ENCODE results near the gene RSPO3. TPM values are rescaled to one million over a fixed set of nuclear protein-coding genes. Genes with fewer than 3 reads are reported as not detected.

RSPO3 gene
- polyA plus RNA-seq, 3 donors, result 5.9 to 21.1 (median 15.2) TPM

DNA sequence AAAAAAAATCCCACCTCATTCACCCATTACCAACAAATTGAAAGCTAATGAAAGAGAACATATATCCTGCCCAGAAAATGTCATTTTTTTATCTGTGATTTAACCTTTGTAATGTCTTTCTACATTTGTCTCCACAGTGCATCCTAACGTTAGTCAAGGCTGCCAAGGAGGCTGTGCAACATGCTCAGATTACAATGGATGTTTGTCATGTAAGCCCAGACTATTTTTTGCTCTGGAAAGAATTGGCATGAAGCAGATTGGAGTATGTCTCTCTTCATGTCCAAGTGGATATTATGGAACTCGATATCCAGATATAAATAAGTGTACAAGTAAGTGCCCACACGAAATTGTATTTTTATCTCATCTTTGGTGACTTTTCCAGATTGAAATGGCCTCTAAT, 30.0 kb downstream of the RSPO3 start:
- DNase-seq, result no peak

GRCh38 chr6:127154509-127154908, 36.0 kb downstream of the RSPO3 start:
- no peak for DNase-seq

GRCh38 chr6:127160484-127160883, 42.0 kb downstream of the RSPO3 start:
- no peak for DNase-seq

GRCh38 chr6:127162836-127163235, 44.4 kb downstream of the RSPO3 start:
- no peak for DNase-seq

- DNase-seq, result no peak
These were observed 45.6 kb downstream of the RSPO3 start for GRCh38 chr6:127164036-127164435.

DNA sequence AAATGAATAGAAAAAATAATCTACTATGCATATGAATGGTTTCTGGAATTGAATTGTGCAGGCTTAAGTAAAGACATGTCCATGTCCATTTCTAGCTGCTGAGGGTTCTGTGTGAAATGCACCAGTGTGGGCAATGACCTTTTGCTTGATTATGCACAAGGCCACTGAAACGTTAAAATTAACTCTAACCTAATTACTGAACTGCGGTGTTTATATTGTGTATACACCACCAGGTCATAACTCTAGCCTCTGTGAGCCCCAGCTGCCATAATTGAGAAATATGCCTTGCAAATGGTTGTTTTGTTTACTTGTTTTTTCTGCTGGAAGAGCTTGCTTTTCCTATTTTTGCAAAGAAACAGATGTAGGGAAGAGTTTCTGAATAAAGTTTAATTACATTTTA, 46.1 kb downstream of the RSPO3 start:
- no peak for DNase-seq

DNA sequence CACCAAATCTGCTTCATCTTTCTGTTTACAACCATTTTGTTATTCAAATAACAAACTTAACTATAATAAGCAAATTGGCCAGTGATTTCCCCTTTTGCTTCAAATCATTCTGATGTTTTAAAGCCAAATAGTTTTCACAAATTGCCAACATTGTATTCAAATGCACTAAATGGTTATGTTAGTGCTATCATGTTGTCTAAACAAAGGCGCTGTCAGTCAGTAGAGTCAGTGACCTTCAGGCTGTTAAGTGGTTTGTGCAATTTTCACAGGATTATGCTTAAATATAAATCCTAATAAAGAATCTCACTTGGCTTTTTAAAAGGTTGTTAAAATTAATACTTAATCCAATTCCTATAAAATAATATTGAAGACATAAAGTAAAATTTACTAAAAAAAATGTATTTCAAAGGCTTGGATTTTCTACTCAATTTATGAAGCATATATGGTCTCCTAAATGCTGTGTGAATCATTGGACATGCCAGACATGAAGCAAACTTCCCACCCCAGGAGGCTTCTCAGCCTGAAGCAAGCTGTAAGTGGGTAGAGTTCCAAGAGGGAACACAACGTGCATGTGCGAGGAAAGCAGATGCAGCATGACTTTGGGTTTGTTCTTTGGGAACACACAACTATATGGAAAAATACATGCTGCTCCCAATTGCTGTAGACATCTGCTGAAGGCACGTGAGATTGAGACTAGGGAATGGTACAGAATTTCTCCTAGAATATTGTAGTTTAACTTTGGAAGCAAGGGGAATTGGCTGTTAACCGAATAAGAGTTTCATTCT, 54.9 kb downstream of the RSPO3 start:
- no peak for DNase-seq

DNA sequence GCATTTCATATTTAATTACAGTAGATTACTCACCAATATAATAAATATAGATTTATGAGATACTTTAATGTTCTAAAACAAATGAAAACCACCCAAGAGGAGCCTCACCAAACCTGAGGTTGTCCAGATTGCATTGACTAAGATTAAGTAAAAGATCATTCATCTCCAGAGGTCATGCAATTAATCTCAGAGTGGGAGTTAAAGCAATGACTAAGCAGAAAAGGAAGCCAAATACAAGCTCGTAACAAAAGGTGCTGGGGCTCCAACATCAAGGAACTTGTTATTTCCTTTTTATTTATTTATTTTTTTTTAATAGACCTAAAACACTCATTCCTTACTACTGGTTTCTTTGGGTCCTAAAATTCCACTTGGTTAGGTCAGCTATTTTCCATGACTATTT, 57.7 kb downstream of the RSPO3 start:
- peak; percentile 15 for DNase-seq

DNA sequence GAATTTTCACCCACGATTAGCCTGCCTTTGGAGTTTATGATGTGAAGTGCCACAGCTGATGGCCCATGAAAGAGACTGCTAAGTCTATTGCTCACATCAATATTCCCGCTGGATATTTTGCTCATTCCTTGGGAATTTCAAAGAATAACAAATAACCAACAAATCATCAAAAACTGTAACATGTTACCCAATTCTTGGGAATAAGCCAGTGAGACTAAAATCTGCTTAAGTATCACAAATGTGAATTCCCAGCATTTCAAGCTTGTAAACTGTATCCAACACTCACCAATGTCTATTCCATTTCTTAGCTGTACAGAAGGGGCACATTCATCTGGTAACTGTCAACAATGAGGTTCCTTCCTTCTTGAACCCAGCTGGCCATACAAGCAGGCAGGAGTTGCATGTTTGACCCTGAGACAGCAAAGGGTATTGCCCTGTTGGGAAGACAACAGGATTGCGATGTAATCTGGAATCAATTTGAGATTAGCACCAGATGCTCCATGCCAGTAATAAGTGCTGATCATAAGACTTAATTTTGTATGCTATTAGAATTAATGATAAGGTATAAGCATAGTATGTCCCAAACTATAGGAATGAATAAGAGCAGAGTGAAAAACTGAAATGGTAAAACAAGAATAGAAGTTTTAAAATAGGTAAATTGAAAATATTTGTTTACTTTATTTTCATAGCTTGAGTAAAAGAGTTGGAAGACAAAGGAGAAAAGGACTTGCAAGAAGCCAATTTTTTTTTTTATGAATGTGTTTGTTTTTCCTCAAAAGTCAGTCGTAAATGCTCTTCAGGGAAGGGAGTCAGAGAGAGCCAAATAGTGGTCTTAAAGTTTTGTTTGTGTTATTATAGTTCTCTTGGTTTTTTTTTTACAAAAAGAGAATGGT, 58.8 kb downstream of the RSPO3 start:
- no peak for DNase-seq

- DNase-seq, result no peak
These were observed 59.4 kb downstream of the RSPO3 start for GRCh38 chr6:127177923-127178231.

GRCh38 chr6:127178746-127179145, 60.3 kb downstream of the RSPO3 start:
- no peak for DNase-seq

GRCh38 chr6:127180426-127180825, 62.0 kb downstream of the RSPO3 start:
- DNase-seq, result no peak

GRCh38 chr6:127182501-127182900, 64.0 kb downstream of the RSPO3 start:
- no peak for DNase-seq

GRCh38 chr6:127185437-127185995, 67.0 kb downstream of the RSPO3 start:
- no peak for DNase-seq

GRCh38 chr6:127186889-127187288, 68.4 kb downstream of the RSPO3 start:
- DNase-seq, result no peak

- DNase-seq, result no peak
These were observed 70.3 kb downstream of the RSPO3 start for GRCh38 chr6:127188744-127189143.

GRCh38 chr6:127190552-127190951, 72.1 kb downstream of the RSPO3 start:
- no peak for DNase-seq

DNA sequence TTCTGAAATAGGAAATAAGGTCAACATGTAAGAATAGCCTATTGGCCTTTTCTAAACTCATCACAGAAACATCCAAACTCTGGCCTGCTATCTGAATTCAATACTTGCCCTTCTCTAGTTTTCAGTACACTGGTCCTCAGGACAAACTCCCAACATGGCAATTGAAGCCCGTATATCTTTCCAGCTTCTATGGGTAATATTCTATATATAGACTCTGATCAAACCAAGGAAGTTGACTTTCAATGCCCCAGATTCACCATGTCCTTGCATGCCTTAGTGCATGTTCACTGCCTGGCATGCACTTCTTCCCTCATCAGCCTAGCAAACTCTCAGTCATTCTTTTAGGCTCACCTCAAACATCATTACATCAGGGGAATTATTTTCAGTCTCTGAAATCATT, 73.2 kb downstream of the RSPO3 start:
- no peak for DNase-seq

- DNase-seq, result no peak
These were observed 74.6 kb downstream of the RSPO3 start for GRCh38 chr6:127192911-127193541.

GRCh38 chr6:127195833-127196232, 77.4 kb downstream of the RSPO3 start:
- DNase-seq, result no peak

DNA sequence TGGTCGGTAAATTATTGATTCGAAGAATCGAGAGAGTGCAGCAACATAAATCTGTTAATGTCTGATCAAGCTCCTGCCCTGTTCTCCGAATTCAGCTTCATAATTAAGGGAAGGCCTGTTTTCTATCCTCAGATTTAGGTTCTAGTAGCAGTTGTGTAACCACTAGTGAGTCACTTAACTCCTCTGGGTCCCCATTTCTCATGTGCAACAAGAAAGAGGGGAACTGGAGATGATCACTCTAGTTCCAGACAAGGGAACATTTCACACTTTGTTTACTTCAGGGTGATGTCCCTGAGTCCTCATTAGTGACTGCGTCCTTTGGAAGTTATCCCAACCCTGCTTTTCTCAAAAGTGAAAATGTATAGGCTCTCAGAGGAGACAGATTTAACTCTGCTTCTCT, 80.1 kb downstream of the RSPO3 start:
- no peak for DNase-seq

DNA sequence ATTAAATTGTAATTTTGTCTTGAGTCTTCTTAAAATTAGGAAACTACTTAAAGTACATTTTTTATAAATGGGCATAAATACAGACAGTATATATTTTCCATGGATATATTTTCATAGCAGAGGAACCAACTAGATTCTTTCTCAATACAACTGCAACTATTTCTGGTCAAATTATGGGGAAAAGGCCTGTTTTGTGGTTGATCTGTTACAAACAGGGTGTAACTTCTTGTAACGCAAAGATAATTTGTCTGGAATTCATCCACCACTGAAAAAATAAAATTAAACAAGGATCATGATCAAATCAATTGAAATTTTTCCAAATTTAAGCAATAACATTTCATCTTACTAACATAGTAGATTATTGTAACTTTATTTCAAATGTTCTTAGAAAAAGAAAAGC, 81.0 kb downstream of the RSPO3 start:
- no peak for DNase-seq

- DNase-seq, result no peak
These were observed 81.6 kb downstream of the RSPO3 start for GRCh38 chr6:127200114-127200513.
